ENCODE results near the gene SYNPR. TPM values are rescaled to one million over a fixed set of nuclear protein-coding genes. Genes with fewer than 3 reads are reported as not detected.

SYNPR gene
- total RNA-seq, 1 experiment from 2014 or later = 0.85 TPM

- no peak for DNase-seq (ENCODE audit: low spot score)
- no peak for ATAC-seq
- H3K4me1 Mint-ChIP-seq = peaks cover 3% of the 10 kb centered on the region
These were observed 283.8 kb downstream of the SYNPR start for GRCh38 chr3:63561879-63562278.

More at GRCh38 chr3:63561879-63562278, 283.8 kb downstream of the SYNPR start:
- Mint-ChIP-seq H3K36me3 (no peaks in the 10 kb centered on the region), H3K27me3 (ENCODE audit: low read depth) (no peaks in the 10 kb centered on the region), H3K9me3 (no peaks in the 10 kb centered on the region), H3K27ac (no peak overlapping the region), H3K4me3 (no peak overlapping the region)
- ChIA-PET CTCF (no interaction called here), POLR2A (no interaction called here)
- no peak for TF ChIP-seq ESRRA (CRISPR knock-in tag; IDR thresholded peaks at IDR 0.05; ENCODE audit: borderline replicate concordance)
- TF ChIP-seq TEAD1 (CRISPR knock-in tag; IDR thresholded peaks at IDR 0.05) = no peak
- TF ChIP-seq MXD4 (CRISPR knock-in tag; IDR thresholded peaks at IDR 0.05; ENCODE audit: borderline replicate concordance) = no peak
- no peak for TF ChIP-seq ELF4 (CRISPR knock-in tag; IDR thresholded peaks at IDR 0.05; ENCODE audit: low read depth)
- no peak for TF ChIP-seq CREB1 (CRISPR knock-in tag; IDR thresholded peaks at IDR 0.05)
- no peak for TF ChIP-seq PREB (CRISPR knock-in tag; IDR thresholded peaks at IDR 0.05; ENCODE audit: borderline replicate concordance)
- no peak for TF ChIP-seq SMAD3 (CRISPR knock-in tag; IDR thresholded peaks at IDR 0.05; ENCODE audit: borderline replicate concordance)
- TF ChIP-seq TP53 (CRISPR knock-in tag; IDR thresholded peaks at IDR 0.05) = no peak
- TF ChIP-seq CREM (CRISPR knock-in tag; IDR thresholded peaks at IDR 0.05) = no peak
- no peak for TF ChIP-seq ERG (CRISPR knock-in tag; IDR thresholded peaks at IDR 0.05)
- no peak for TF ChIP-seq TCF7 (CRISPR knock-in tag; IDR thresholded peaks at IDR 0.05; ENCODE audit: low read depth)
- no peak for TF ChIP-seq CBFB (CRISPR knock-in tag; IDR thresholded peaks at IDR 0.05; ENCODE audit: low read depth)
- no peak for TF ChIP-seq ZNF396 (CRISPR knock-in tag; IDR thresholded peaks at IDR 0.05; ENCODE audit: borderline replicate concordance)
- no peak for TF ChIP-seq IRF1 (CRISPR knock-in tag; IDR thresholded peaks at IDR 0.05)
- no peak for TF ChIP-seq FOXP1 (CRISPR knock-in tag; IDR thresholded peaks at IDR 0.05; ENCODE audit: borderline replicate concordance)
- TF ChIP-seq AFF4 (CRISPR knock-in tag; IDR thresholded peaks at IDR 0.05; ENCODE audit: borderline replicate concordance) = no peak
- TF ChIP-seq E2F5 (CRISPR knock-in tag; IDR thresholded peaks at IDR 0.05) = no peak

All from WTC11 (cell line).